8988T (cell line): ENCODE results near the gene TMEM63C.

ENCODE experiments used
- DNase-seq: peaks from one replicate; pipeline ENCODE4 v3.0.0; 2011

The TMEM63C gene

GRCh38 chr14:77225892-77226557, 44.4 kb downstream of the TMEM63C start:
- no peak for DNase-seq

DNA sequence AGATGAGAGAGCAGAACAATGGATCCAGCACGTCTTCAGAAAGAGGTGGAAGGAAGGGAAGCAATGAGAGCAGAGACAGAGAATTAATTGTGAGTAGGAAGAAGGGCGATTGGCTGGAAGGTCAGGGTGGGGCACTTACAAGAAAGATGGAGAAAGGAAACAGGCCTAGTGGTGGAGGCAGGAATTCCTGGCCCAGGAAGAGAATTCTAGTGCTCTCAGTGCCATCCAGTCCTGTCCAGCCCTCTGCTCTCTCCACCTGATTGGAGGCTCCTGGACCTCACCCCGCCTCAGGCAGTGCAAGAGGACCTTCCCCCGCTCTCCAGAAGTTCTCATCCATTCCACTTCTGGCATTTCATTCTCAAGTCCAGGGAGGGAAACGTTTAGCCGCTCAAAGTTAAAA, 46.5 kb downstream of the TMEM63C start:
- DNase-seq, result no peak

GRCh38 chr14:77230914-77231313, 49.3 kb downstream of the TMEM63C start:
- DNase-seq, result no peak

GRCh38 chr14:77231721-77232120, 50.1 kb downstream of the TMEM63C start:
- no peak for DNase-seq

DNA sequence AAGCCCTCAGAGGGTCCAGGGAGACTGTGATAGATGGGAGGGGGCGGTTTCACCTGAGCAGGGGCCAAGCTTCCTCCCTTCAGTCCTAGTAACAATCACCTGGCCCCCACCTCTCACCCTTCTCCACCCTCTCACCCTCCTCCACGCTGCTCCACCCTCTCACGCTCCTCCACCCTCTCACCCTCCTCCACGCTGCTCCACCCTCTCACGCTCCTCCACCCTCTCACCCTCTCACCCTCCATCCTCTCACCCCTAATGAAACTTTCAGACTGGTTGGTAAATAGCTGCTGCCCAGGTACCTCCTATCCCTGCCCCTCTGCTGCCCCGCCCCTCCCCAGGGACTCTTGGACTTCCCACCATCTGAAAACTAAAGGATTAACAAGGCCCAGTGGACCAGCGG, 55.2 kb downstream of the TMEM63C start:
- no peak for DNase-seq

DNA sequence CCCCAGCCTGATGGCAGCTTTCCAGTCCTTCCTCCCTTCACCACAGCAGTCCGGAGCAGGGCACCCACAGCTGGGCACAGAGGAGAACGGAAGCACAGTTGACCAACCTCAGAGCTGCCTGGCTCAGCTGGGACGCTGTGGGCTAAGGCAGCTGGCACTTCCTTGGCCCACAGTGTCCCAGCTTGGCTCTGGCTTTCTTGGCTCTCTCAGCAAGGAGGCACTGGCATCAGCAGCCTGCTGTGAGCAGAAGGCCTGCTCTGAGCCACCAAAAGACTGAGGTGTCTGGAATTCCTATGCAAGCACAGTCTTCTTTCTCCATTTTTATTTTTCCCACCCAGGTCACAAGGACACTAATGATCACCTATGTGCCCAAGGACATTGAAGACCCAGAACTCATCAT, 56.8 kb downstream of the TMEM63C start:
- DNase-seq, result no peak

DNA sequence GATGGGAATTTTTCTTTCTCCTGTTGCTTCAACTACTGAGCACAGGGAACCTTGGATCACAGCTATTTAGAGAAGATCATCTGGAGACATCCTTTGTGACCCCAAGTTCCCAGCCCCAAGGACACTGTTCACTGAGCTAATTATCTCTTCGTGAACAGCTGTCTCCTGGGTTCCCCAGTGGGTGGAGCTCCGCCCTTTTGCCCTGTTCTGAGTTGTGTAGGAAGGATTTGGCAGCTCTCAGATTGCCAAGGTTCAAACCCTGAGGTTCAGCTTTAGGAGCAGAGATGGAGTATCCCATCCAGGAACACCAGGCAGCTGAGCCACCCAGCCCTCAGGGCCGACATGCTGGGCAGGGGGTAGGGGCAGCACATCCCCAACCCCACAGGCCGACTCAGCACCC, 57.4 kb downstream of the TMEM63C start:
- DNase-seq, result no peak

DNA sequence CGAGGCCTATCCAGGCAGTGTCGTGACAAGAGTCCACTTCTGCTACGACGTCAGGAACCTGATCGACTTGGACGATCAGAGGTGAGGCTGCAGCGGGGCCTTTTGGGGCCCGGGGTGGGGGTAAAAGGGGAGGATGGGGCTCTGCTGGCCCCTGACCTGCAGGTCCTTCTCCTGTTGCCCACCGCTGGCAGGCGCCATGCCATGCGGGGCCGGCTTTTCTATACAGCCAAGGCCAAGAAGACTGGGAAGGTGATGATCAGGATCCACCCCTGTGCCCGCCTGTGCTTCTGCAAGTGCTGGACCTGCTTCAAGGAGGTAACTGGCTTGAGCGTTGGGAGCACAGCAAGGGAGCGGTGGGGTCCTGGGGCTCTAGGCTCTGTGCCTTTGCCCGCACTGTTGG, 57.8 kb downstream of the TMEM63C start:
- DNase-seq, result no peak

DNA sequence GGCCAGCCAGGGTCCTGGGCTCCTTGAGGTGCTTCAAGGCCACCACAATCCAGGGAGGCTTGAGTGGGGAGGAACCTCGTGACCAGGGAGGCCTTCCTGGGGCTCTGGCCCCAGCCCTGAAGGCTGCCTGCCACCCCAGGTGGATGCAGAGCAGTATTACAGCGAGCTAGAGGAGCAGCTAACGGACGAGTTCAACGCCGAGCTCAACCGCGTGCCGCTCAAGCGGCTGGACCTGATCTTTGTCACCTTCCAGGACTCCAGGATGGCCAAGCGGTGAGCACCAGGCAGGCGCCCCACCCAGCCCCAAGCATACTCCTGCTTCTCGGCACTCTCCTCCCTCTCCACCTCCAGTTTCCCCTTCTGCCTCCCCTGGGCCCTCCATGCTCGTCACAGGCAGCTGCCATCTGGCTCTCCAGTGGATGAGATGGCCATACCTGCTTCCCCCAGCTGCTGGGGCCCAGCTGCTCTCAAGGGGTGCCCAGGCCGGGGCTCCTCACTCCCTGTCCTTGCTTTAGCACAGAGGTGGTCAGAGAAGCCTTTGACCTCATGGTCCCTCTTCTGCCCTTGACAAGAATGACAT, 58.8 kb downstream of the TMEM63C start:
- DNase-seq, result no peak

- no peak for DNase-seq
Measured at GRCh38 chr14:77241955-77242354, 60.4 kb downstream of the TMEM63C start.

DNA sequence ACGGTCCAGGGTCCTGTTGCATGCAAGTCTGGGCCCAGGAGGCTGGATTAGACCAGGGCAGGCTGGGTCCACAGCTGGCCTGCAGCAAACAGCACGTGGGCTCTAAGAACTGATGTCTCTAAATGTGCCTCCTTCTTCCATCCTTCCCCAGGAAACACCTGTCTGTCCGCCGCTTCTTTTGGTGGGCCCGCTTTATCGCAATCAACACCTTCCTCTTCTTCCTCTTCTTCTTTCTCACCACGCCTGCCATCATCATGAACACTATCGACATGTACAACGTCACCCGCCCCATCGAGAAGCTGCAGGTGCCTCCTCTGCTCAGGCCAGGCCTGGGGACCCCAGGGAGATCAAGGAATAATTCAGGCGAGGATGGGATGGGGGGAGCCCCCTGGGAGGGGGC, 61.2 kb downstream of the TMEM63C start:
- DNase-seq, result no peak

- no peak for DNase-seq
Measured at GRCh38 chr14:77243853-77244252, 62.3 kb downstream of the TMEM63C start.

GRCh38 chr14:77245820-77246219, 64.2 kb downstream of the TMEM63C start:
- no peak for DNase-seq

GRCh38 chr14:77246784-77247183, 65.2 kb downstream of the TMEM63C start:
- no peak for DNase-seq

GRCh38 chr14:77248666-77249065, 67.1 kb downstream of the TMEM63C start:
- no peak for DNase-seq

DNA sequence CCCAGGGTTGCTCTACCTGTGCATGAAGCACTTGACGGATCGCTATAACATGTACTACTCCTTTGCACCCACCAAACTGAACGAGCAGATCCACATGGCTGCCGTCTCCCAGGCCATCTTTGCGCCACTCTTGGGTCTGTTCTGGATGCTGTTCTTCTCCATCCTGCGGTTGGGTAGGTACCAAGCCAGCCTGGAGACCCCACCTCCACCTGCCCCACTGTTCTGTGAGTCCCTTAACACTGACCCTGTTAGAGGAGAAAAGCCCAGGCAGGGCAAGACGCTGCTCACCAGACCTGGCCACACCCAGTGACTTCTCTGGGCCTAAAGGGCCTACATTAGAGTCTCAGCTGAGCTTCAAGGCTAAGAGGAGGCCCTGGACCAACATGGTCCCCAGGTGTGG, 67.7 kb downstream of the TMEM63C start:
- no peak for DNase-seq

DNA sequence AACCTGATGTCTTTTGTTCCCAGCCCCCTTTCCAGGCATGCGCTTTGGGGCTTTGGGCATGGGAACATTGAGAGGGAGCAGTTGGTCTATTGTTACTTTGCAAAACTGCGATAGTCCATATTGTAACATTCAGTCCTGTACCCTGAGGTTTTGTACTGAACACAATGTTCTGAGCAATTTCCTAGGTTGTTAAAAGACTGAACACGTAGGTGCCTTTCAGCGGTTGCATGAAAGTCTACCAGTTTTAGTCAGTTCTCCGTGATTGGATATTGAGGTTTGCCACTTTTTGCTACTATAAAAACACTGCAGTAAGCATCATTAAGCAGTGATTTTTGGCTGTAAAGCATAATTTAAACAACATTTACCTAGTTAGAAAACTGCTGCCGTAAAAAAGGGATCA, 69.3 kb downstream of the TMEM63C start:
- DNase-seq, result no peak

GRCh38 chr14:77251870-77252269, 70.3 kb downstream of the TMEM63C start:
- DNase-seq, result no peak

GRCh38 chr14:77253333-77254190, 72.0 kb downstream of the TMEM63C start:
- no peak for DNase-seq

DNA sequence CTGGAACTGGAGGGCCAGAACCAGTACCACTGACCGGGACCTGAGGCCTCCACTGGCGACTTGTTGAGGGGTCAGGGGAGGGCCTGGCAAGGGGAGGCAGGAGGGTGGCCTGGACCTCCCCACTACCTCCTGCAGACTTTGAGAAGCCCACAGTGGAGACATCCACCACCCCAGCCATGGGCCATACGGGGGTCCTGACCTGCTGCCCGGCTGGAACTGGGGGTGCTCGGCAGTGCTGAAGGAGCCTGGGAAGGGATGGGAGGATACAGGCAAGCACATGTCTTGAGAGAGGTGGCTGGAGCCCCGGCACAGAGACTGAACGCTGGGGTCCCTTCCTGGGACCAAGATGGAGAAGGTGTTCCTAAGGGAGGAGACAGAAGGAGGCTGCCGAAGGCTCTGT, 75.1 kb downstream of the TMEM63C start:
- no peak for DNase-seq

DNA sequence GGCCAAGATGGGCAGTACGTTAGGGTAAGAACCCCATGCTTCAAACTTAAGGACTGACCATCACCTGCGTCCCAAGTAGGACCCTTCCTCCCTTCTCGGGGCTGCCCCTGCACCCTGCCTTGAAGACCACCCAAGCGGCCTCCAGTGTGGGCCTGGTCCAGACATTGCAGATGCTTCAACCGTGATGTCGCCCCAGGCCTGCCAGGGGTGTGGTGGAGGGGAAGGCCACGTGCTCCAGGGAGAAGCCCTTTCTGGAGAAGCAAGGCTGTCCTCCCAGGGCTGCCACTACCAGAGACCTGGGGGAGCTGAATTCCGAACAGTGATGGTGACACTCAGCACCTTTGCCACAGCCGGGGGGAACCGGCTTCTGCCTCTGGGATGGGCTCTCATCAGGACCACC, 76.1 kb downstream of the TMEM63C start:
- DNase-seq, result no peak

GRCh38 chr14:77258566-77258965, 77.0 kb downstream of the TMEM63C start:
- no peak for DNase-seq

GRCh38 chr14:77259025-77259715, 77.6 kb downstream of the TMEM63C start:
- no peak for DNase-seq

DNA sequence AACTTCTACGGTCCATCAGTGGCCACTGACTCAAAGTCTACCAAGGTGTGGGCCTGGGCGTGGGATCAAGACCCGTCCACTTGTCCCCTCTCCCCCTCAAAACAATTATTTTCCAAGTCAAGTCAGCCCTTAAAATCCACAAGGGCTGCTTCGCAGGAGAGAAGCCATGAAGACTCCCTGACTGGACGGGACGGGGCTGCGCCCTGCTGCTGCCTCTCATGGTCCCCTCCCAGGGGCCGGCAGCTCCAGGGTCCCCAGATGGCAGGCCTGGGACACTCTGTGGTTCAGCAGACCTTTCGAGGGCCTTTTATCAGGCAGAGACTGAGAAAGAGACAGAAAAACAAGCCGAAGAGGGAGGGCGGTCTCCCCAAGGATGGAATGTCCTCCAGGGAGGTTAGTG, 78.6 kb downstream of the TMEM63C start:
- no peak for DNase-seq
